A204.1 (cell line): ENCODE results near the gene RBM28.

Experiments used
- FAIRE-seq: peaks from 2 replicates; lab custom pipeline; 2012; peaks lifted over from hg19 to GRCh38; lab: Jason Lieb, UNC

Gene RBM28

GRCh38 chr7:128259131-128260061, 84.3 kb downstream of the RBM28 start:
- no peak for FAIRE-seq

GRCh38 chr7:128257458-128257857, 86.2 kb downstream of the RBM28 start:
- no peak for FAIRE-seq

GRCh38 chr7:128255271-128255670, 88.4 kb downstream of the RBM28 start:
- no peak for FAIRE-seq

DNA sequence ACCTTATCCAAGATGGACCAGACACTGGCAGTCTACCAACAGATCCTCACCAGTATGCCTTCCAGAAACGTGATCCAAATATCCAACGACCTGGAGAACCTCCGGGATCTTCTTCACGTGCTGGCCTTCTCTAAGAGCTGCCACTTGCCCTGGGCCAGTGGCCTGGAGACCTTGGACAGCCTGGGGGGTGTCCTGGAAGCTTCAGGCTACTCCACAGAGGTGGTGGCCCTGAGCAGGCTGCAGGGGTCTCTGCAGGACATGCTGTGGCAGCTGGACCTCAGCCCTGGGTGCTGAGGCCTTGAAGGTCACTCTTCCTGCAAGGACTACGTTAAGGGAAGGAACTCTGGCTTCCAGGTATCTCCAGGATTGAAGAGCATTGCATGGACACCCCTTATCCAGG, 89.2 kb downstream of the RBM28 start:
- no peak for FAIRE-seq

DNA sequence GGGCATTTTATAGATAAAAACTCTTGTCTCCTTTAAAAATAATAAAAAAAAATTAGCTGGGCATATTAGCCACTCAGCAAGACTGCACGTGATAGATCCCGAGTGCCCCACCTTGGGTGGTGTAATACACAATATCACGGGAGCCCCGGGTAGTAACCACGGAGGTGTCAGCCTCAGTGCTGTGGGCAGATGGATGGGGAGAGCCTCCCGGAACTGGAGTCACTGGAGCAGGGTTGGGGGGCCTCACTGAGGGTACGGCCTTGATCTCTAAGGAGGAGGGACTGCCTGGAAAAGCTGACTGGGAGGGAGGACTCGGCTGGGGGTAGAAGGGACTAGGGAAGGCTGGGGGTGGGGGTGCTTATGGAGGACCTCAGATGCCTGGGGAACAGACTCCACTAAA, 90.0 kb downstream of the RBM28 start:
- FAIRE-seq, result no peak

- no peak for FAIRE-seq
These were observed 92.4 kb downstream of the RBM28 start for GRCh38 chr7:128251337-128251736.
